ENCODE measurements around the gene DZIP1.

- TF ChIP-seq CTCF (IDR thresholded peaks at IDR 0.05; ENCODE audit: low read depth, low read length) (no peak), EZH2phosphoT487 (IDR thresholded peaks at IDR 0.05; ENCODE audit: low read depth) (no peak)
Observed at GRCh38 chr13:95535243-95535642, 109.3 kb downstream of the DZIP1 start.
